ENCODE measurements around the gene LRRC15.

Gene LRRC15

DNA sequence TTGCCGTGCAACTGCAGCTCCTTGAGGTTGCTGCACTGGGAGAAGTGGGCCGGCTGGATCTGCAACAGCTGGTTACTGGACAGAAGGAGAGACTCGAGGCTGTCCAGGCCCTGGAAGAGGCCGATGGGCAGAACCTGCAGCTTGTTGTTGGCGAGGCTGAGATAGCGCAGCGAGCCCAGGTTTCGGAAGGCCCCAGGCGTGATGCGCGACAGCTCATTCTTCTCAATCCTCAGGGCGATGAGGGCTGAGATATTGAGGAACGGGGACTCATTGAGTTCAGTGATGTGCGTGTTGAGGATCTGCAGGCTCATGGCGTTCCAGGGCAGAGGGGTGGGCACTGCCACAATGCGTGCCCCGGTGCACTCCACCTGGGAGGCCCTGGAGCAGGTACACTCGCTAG lies 9.0 kb downstream of the LRRC15 start:
- DNase-seq (ENCODE audit: low read depth), result no peak

DNA sequence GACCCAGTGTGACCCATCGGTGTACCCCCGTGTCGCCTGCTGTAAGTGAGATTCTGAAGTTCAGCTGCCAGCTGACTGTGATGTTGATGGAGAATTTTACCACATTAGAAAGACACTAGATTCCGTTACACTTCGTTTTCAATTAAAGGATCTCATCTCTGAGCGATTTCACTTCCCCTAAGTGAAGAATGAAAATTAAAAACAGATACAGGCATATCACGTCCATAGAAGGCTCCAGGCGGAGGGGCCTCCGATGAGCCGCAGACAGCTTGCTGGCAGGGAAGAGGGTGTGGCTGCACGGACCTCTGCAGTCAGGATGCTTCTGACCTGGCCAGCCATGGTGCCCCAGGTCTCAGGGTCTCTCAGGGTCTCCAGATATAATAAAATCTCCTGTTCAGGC lies 11.9 kb downstream of the LRRC15 start:
- DNase-seq (ENCODE audit: low read depth), result no peak

DNA sequence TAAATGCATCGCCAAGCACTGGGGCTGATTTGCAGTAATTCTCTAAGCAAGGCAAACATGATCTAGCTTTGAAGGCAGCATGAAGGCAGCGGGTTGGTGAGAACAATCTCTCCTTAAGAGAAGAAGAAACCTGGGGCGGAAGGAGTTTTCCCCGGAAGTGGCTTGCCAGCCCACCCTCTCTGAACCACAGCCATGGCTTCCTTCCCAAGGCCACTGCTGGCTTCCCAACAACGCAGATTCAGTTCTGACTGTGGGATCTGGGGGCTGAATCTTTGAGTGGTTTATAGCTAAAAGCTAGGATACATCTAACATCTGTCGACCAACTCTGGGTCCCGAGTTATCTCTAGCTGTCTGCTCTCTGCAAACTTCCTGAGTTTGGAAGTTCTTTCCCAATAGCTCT lies 14.2 kb downstream of the LRRC15 start:
- no peak for DNase-seq (ENCODE audit: low read depth)

DNA sequence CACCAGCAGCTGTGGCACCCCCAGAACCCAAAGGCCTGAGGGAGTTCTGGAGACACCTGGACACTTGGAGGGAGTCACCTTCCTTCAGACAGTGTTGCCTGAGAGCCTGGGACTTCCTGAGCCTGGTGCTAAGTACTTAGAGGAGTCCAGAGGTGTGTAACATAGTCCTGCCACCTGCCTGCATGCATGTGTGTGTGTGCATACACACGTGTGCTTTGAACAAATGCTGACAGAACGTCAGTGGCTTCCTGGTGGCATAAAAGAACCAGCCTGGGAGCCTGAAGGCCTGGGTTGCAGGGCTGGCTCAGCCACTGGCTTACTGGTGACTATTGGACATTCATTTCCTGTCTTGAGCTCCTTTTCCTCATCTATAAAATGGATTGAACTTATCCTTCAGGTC lies 15.2 kb downstream of the LRRC15 start:
- no peak for DNase-seq (ENCODE audit: low read depth)

DNA sequence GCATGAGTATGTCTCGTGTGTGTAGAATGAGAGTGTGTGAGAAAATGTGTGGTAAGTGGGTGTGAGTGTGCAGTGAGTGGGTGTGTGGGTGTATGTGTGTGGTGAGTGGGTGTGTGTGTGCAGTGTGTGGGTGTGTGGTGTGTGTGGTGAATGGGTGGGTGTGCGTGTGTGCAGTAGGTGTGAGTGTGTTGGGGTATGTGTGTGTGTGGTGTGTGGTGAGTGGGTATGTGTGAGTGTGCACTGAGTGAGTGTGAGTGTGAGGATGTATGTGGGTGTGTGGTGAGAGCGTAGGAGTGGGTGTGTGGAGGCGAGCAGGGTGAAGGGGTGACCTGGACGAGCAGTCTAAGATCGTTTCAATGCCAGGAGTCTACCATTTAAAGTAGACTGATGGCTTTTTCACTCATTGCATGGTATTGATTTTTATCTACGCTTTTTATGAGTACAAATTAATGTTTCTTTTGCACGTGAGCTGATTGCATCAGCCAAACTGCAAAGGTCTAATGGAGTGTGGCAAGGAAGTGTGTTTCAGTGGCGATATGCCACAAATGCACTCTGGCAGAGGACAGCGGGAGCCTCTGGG lies 16.8 kb downstream of the LRRC15 start:
- DNase-seq (ENCODE audit: low read depth), result no peak

DNA sequence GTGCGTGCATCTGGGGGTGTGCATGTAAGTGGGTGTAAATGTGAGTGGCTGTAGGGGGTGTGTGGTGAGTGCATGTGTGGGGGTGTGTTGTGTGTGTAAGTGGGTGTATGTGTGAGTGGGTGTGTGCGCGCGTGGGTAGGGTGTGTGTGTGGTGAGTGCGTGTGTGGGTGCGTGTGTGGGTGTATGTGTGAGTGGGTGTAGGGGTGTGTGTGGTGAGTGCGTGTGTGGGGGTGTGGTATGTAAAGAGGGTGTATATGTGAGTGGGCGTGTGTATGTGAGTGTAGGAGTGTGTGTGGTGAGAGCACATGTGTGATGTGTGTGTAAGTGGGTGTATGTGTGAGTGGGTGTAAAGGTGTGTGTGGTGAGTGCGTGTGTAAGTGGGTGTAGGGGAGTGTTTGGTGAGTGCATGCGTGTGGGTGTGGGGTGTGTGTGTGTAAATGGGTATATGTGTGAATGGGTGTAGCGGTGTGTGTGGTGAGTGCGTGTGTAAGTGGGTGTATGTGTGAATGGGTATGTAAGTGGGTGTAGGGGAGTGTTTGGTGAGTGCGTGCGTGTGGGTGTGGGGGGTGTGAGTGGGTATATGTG lies 17.5 kb downstream of the LRRC15 start:
- no peak for DNase-seq (ENCODE audit: low read depth)

DNA sequence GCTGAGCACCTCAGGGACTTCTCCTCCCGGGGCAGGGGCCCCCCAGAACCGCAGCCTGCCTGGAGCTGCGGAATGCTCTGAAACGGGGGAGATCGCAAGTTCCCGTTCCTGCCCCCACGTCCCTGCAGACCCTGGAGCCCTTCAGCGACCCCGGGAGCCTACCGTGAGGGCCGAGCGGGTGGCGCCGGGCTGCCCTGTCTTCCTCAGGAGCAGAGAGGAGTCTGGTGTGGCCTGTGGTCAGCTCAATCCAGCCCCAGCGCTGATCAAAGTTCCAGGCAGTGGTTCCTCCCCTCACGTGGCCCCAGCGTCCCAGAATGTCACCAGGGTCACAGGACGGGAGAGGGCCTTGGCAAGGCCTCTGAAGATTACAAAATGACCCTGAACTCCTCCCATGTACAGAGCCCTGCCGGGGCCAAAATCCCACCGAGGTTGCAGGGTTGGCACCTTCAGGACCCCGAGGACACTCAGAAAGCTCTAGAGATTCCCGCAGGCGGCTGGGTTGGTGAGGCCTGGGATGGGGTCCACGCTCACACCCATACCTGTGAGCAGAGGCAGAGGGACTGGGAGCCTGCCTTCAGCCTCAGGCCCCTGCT lies 18.4 kb downstream of the LRRC15 start, which contains the start of gene CPN2:
Gene CPN2 (minus strand): TSS at position 249 of the 593 bp plus-strand sequence. CDS start 8,626 bp downstream, outside the sequence.
- no peak for DNase-seq (ENCODE audit: low read depth)

DNA sequence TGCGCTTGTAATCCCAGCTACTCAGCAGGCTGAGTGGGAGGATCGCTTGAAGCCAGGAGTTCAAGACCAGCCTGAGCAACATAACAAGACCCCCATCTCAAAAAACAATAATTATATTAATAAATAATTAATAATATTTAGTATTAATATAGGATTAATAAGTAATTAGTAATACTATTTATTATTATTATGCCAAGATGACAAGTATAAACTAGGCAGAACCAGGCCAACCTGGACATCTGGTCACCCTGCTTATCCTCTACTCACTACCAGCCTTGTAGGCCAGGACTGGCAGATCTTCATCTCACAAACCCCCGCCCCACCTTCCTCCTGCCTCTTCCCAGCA lies 18.8 kb downstream of the LRRC15 start:
- no peak for DNase-seq (ENCODE audit: low read depth)

DNA sequence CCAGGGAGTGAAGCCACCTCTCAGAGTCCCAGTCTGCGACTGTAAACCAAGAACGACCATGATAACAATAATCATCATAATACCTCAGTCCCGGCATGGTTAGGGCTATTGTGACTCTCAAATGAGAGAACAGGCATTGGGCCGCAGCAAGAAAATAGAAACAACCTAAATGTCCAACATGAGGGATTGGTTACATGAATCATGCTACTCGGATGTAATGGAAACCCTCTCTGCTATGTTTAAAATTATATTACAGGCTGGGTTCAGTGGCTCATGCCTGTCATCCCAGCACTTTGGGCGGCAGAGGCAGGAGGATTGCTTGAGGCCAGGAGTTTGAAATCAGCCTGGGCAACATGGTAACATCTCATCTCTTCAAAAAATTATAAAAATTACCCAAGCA lies 21.2 kb downstream of the LRRC15 start:
- DNase-seq (ENCODE audit: low read depth), result no peak

DNA sequence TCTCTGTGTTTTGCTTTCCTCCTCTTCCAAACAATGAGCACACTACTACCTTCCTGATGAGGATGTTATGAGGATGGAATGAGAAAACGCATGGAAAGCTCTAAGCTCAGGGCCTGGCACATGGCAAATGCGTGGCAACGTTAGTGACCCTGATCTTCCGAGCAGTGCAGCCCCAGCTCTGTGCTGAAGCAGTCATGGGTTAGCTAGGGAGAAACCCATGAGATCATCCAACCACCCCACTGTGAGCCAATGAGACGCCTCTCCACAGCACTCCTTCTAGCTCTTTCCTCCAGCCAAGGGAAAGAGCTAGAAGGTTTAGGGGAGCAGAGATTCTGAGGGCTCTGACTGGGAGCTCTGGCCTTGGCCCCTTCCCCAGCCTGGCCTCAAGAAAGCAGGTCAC lies 22.9 kb downstream of the LRRC15 start:
- no peak for DNase-seq (ENCODE audit: low read depth)

DNA sequence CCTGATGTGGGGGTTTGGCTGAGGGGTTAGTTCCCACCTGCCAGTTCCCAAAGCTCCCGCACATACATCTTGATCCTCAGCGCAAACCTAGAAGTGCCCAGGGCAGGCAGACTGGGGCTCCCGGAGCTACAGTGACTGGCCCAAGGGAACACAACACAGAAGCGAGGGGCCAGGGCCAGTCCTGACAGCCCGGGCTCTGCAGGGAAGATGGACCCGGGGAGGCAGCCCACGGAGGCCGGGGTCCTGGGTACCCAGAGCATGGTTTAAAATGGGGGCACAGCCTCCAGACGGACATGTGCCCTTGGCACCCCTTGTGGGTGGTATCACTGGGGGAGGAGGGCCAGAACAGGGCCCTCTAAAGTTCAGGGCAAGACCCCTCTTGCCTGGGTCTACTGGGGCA lies 23.5 kb downstream of the LRRC15 start:
- DNase-seq (ENCODE audit: low read depth), result no peak

DNA sequence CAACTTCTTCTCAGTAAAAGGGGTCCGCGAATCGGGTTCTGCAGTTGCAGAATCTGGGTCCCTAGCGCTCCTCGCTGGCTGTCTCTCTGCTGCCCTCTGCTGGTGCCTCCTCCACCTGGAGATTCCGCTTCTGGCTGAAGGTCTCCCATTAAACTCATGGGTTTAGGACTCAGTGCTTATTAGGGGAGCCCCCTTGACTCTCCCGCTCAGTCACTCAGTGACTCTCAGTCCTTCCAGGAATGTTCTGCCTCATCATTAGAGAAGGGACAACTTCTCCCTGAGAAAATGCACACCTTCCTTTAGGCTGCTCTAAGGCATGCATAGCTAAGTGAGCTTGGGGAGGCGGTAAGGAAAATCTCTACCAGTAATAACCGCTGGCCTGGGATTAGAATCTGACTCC lies 25.5 kb downstream of the LRRC15 start:
- DNase-seq (ENCODE audit: low read depth), result no peak

DNA sequence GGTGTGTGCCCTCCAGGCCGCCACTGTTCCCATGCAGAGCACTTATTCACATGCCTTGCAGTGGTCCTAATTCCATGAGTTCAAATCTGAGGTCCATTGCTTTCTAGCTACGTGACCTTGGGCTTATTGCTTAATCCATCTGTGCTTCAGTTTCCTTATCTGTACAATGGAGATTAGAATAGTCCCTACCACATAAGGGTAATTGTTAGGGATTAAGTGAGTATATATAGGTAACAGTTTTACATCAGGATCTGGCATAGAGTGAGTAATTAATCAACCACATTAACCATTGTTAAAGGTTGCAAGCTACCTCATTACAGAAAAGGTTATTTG lies 26.0 kb downstream of the LRRC15 start:
- DNase-seq (ENCODE audit: low read depth), result no peak

DNA sequence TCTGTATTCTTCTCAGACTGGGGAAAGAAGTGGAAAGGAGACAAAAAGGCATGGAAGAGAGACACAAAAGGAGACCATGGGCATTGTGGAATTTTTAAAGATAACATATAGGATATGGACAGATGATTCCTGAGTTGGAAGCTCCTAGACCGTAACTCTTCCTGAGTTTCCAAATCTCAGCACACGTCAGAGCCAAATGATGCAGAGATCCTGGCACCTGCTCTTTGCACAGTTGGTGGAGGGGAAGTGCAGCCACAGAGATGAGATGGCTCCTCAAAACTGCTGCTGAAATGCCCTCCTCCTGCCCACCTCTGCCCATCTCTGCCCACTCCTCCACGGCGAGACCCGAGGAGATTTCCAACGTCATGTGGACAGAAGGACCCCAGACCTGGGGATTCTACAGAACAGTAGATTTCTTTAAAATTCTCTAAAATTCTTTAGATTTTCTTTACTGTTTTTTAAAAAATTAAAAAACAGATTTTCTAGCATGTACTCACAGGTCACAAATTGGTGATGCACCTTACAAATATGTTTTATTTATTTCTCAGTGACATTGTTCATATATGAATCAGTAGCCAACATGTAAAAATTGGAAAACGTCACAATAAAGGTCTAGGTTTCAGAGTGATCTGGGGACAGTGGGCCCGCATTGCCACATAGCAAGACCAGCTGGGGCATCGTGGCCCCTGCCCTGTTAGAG lies 26.5 kb downstream of the LRRC15 start:
- DNase-seq (ENCODE audit: low read depth), result no peak

DNA sequence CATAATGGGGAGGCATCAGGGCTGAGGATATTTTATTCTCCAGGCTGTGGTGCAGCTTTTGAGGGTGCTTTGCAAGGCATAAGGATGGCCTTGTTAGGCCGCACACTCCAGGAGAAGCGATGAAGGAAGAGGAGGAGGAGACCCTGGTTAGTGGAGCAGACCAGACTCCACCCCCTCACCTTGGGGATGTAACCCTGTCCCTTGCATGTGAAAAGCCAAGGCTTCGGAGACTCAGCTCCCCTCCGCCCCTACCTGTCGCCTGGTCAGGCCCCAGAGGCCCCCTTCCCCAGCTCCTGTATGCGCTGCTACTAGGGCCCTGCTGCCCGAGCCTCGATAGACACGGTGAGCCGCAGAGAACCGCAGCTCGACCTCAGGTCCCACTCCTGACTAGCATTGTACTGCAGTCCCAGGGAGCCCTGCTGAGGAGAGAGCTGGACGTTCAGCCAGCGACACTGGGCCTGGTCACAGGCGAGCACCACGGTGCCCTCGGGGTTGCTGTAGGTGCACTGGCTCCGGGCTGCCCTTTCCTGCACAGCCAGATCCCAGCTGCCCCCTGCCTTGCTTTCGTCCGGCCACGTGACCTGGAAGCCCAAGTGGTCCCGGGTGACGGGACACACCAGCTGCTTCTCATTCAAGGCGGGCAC lies 28.7 kb downstream of the LRRC15 start:
- no peak for DNase-seq (ENCODE audit: low read depth)

DNA sequence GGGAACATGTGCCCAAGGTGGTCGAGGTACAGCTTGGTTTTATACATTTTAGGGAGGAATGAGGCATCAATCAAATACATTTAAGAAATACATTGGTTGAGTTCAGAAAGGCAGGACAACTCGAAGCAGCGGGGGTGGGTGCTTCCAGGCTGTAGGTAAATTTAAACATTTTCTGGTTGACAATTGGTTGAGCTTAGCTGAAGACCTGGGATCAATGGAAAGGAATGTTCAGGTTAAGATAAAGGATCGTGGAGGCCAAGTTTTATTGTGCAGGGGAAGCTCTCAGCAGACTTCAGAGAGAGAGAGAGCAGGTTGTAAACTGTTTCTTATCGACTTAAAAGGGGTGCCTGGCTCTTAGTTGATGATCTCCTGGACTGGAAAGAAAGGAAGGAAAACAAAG lies 29.7 kb downstream of the LRRC15 start:
- DNase-seq (ENCODE audit: low read depth), result no peak

DNA sequence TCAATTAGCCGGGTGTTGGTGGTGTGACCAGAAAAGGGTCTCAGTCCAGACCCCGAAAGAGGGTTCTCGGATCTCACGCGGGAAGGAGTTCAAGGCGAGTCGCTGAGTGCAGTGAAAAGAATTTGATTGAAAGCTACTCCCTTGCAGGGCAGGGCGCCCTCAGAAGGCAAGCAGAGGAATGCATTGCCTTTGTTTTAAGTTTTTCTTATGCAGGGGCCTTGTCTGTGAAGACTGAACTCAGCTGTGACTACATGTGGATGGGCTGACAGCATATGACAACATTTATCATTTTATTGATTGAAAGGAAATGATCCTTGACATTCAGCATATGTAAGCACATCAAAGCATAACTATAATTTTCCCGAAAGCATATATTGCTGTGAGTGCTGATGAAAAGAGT lies 30.2 kb downstream of the LRRC15 start:
- no peak for DNase-seq (ENCODE audit: low read depth)

DNA sequence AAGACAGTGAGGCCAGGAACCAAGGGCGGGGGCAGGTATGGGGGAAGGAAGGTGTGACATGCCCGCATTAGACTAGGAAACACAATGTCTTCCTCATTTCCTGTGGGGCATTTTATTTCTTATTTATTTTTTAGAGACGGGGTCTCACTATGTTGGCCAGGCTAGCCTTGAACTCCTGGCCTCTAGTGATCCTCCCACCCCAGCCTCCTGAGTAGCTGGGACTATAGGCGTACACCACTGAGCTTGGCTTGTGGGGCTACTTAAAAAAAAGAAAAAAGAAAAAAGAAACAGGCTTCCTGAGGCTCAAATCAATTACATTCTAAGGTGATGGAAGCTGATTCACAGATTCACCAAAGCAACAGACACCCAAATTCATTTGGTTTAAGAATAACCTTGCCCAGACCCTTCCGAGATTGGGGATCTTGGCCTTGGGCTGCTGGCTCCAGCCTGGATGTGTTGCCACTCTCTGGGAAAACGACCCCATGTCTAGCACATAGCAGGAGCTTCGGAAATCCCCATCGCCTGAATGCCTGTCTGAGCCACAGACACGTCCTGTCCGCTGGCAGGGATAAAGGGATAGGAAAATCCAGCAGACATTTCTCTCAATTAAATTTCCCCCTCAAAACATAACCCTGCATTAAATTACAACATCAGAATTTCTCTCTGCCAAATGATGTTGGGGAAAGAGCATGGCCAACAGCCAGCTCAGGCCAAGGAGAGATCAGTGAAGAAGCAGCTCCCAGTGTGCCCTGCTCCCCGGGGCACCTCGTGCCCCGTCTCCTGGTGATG lies 31.4 kb downstream of the LRRC15 start:
- DNase-seq (ENCODE audit: low read depth), result no peak

DNA sequence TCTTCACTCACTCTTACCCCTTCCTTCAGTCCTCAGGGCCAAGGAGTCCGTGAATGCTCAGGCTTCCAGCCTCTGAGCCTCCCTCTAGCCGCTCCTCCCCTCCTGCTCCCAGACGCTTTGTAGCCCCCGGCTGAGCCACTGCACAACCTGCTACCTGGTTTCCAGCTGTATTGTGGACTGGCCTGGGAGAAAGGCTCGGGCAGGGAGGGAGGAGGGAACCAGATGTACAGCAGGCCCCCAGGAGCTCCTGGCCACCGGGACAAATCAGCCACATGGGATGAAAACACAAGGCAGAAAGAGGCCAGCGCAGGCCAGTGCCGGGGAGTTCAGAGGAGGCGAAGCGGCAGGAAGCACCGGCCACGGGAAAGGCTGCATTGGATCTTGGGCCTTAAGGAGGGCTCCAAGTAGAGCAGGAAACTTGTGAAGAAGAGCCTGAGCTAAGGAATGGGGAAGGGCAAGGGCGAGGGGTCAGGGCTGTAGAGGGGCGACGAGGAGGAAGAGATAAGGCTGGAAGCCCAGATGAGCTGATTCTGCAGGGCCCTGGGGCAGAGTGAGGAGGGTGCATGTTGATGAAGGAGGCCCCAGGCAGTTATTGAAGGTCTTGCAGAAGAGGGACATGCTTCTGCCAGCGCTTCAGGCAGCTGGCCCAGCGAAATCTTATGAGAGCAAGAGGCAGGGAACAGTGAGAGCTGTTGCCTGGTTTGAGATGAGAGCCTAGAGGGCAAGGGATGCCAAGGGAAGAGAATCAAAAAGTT lies 32.8 kb downstream of the LRRC15 start:
- no peak for DNase-seq (ENCODE audit: low read depth)

DNA sequence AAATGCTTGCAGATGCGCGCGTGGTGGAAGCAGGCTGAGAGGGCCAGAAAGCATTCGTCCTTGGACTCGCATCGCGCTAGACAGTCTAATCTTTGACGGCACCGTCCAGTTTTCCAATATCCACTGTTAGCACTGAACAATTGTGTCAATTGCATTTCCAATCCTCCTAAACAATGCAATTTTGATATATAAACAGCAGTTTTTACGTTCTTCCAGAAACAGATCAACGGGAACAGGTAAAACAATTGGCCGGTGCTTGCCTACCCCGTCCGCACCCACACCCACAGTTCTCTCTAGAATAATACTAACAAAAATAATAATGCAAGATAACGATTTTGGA lies 35.6 kb downstream of the LRRC15 start:
- DNase-seq (ENCODE audit: low read depth), result no peak

DNA sequence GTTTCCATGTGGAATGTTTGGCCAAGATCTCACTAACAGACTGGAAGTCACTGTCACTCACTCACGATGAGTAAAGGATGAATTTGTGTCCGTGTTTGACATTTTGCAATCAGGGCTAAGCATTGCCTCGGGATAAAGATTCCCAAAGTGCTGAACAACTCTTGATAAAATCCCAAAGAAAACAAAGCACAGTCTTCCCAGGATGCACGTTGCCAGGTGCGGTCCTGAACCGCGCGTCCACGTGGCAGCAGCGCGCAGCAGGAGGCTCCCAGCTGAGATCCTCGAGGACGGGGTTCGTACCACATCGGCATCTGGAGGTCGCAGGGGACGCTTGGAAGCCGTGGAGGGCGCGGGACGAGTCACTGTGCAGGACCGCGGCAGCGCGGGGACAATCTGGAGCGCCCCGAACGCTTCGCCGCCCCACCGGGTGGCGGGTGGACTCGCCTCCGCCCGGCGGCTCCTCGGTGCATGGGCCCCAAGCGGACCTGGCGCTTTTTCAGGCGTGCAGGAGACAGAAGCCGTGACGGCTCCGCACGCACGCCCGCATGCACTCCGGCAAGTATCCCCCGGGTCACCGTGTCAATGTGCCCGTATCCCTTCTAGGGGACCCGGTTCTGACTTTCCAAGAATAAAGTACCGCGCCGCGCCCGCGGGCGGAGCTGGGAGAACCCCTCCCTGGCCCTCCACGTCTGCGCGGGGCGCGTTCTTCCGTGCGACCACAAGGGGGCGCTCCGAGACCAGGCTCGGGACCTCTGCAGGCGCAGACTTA lies 36.1 kb downstream of the LRRC15 start:
- DNase-seq (ENCODE audit: low read depth), result peak; percentile 70

All from fibroblast of the conjunctiva (primary cell).